Eye (tissue), 1 donor: Measurements from ENCODE around the gene FNDC8.
"Not testable (repeated sequence)": the region's sequence is repeated elsewhere in the genome, so short reads cannot be mapped to it uniquely, and the experiment has no call there.

Source experiments
- DNase-seq: peaks from one replicate; pipeline ENCODE4 v3.0.0-alpha.2; 2015

FNDC8 gene

GRCh38 chr17:35144840-35145239, 23.4 kb downstream of the FNDC8 start:
- no peak for DNase-seq

DNA sequence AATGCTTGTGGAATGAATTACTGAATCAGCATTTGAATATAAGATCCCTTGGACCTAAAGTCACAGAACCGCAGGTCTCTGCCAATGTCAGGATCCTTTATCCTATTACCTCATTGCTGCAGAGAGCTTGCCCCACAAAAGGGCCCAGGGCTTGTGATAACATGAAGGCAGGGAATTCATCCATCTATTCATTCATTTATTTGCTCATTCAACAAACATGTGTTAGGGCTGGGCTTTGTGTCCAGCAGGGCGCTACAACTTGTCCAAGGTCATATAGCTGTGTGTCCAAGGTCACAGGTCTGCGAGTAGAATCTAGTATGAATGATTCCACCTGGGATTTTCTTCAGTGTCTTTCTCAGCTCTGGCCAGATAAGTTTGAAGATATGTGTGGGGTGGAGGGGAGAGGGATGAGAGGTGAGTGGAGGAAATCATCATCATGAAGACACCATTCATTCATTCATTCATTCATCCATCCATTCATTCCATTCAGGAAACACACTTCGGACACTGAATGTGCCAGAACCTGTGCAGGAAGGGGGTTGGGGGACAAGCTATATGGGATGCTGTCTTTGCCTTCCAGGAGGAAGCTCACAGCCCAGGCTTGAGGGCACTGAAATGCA, 24.9 kb downstream of the FNDC8 start:
- DNase-seq: no peak

- DNase-seq: no peak
Measured at GRCh38 chr17:35147375-35147905, 26.0 kb downstream of the FNDC8 start, which contains the start of gene UNC45B. Gene UNC45B (plus strand): TSS chr17:35147817. CDS start chr17:35148264, 447 bp downstream.

- DNase-seq: no peak
Measured at GRCh38 chr17:35148144-35148543, 26.7 kb downstream of the FNDC8 start.

DNA sequence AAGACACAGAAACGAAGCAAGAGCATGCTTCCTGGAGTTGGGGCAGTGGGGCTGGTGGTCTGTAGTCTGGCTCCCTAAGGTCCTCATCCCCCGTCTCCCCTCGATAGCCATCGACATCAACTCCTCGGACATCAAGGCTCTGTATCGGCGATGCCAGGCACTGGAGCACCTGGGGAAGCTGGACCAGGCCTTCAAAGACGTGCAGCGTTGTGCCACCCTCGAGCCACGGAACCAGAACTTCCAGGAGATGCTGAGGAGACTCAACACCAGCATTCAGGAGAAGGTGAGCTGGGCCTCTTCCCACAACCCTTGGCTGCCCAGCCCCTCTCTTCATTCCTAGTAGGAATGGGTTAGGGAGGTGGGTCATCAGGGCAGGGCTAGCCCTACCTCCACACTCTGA, 28.5 kb downstream of the FNDC8 start:
- DNase-seq: no peak

GRCh38 chr17:35151080-35151479, 29.7 kb downstream of the FNDC8 start:
- DNase-seq: not testable (repeated sequence)

GRCh38 chr17:35152421-35153140, 31.2 kb downstream of the FNDC8 start:
- no peak for DNase-seq

DNA sequence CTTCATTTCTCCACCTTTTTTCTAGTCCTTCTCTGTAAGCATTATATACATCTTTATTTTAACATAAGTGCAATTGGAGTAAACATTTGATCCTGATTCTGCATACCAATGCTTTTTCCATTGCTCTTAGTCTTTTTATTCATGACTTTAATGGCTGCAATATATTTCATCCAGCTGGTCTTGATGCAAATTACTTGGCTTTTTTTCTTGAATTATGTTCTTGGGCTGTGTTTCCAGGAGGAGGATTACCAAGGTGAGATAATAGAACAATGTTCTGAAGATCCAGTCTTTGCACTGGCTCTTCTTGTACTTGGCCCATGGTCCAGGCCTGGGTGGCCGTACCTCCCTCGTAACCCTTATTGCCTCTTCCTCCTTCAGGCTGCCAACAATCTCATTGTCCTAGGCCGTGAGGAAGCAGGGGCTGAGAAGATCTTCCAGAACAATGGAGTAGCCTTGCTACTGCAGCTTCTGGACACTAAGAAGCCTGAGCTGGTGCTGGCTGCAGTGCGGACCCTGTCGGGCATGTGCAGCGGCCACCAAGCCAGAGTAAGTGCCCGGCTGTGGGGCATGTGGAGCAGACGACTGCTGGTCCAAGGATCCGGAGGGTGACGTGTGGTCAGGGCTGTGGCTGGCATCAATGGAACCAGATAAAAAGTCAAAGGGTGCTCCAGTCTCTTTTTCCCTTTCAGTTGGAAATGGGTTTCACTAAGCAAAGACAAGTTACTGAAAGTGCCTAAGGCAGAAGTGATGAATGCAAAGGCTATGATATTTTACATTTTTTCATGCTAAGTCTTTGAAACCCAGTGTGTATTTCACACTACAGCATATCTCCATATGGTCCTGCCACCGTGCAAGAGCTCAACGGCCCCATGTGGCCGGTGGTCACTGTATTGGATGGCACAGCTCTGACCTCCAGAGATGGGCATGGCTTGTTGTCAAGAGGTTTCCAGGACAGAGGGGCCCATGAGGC, 33.1 kb downstream of the FNDC8 start:
- no peak for DNase-seq

- no peak for DNase-seq
Measured at GRCh38 chr17:35155246-35155645, 33.8 kb downstream of the FNDC8 start.

DNA sequence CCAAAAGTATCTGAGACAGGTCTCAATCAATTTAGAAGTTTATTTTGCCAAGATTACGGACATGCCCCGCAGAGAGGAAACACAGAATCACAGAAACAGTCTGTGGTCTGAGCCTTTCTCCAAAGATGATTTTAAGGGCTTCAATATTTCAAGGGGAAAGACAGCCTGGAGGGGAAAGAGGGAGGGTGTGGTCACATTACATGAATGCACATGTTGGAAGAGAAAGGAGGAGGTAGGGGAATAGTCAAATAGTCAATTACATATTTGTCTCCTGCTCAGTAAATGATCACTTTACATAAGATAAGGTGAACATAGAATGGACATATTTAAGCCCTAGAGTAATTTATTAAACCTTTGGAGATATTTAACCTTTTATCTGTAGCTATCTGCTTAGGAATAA, 38.5 kb downstream of the FNDC8 start:
- DNase-seq: no peak

GRCh38 chr17:35160354-35161201, 39.2 kb downstream of the FNDC8 start:
- DNase-seq: no peak

GRCh38 chr17:35161281-35161761, 39.9 kb downstream of the FNDC8 start:
- DNase-seq: no peak

GRCh38 chr17:35162755-35163154, 41.3 kb downstream of the FNDC8 start:
- DNase-seq: no peak

- no peak for DNase-seq
Measured at GRCh38 chr17:35163886-35164285, 42.5 kb downstream of the FNDC8 start.

DNA sequence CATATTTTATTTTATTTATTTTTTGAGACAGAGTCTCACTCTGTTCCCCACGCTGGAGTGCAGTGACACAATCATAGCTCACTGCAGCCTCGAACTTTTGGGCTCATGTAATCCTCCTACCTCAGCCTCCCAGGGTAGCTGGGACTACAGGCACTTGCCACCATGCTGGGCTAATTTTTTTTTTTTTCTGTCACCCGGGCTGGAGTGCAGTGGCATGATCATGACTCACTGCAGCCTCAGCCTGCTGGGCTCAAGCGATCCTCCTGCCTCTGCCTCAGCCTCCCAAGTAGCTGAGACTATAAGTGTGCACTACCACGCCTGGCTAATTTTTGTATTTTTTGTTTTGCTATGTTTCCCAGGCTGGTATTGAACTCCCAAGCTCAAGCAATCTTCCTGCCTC, 43.3 kb downstream of the FNDC8 start:
- DNase-seq: no peak

DNA sequence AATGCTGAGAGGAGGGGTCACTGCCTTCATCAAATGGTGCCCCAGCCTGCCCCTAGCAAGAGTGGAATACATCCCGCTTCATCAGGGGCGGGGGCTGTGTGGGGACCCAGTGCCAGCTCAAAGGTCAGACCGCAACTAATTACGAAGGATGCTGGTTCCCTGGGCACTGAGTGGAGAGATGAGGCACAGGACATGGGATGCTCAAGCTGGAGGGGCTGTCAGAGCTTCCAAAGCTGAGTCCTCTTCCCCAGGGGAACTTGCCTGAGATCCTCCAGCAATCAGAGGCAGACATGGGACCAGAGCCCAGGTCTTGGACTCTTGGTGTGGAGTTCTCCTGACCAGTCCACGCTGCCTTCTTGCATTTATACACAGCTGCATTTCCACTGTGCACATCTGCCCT, 45.1 kb downstream of the FNDC8 start:
- no peak for DNase-seq

DNA sequence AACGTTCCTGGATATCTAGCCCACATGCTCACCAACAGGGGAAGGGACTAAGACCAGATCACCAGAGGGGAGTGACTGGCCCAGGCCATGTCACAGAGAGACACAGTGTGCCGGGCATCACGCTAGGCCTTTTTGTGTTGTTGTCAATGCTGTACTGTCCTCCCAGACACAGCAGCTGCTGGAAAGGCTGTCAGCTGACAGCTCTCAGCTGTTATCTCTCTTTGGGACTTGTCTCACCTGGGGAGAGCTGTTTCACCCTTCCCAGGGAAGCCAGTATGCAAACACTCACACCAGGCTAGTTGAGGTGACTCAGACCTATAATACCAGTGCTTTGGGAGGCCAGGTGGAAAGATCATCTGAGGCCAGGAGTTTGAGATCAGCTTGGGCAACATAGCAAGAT, 45.6 kb downstream of the FNDC8 start:
- DNase-seq: no peak

- DNase-seq: no peak
Measured at GRCh38 chr17:35167666-35168065, 46.3 kb downstream of the FNDC8 start.

DNA sequence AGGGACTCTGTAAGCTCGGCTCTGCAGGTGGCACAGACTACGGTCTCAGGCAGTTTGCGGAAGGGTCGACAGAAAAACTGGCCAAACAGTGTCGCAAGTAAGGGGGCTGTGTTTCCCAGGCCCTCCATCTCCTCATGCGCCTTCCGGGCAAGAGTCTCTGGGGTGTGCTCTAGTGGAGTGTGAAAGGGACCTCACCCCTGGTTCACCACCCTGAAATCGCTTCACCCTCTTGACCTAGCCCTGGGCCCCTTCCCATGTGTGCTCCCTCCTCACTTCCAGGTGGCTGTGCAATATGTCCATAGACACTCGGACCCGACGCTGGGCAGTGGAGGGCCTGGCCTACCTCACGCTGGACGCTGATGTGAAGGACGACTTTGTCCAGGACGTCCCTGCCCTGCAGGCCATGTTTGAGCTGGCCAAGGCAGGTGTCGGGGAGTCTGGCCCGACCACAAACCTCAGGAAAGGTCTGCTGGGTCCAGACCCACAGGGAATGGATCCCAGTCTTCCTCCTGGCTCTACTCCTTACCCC, 48.5 kb downstream of the FNDC8 start:
- DNase-seq: no peak

DNA sequence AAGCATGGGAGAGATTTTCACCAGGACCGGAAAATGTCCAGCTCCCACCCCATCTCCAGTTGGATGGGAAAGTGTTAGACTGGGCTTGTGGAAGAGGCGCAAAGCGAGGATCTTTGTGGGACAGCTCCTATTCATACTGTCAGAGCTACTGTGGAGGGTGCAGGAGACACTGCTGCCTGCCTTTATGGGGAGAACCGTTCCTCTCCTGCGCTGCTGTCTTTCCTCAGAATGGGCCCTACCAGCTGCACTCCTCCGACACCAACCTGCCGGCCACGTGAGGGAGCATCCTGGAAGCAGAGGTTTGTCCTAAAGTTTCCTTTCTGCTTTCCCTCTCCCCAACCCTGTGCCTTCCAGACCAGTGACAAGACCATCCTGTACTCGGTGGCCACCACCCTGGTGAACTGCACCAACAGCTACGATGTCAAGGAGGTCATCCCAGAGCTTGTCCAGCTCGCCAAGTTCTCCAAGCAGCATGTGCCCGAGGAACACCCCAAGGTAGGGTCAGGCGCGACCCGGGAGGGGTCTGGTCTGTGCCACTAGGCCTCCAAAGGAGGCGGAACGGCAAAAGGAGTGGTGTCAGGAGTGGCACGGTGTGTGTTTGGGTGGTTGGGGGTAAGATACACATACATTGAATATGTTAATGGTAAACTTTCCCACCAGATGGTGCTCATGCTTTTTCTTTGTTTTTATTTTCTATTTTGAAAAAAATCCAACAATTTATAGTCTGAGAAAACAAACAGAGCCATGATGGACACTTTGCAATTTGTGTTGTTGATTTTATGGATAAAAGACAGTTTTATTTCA, 49.8 kb downstream of the FNDC8 start:
- peak; percentile 21 for DNase-seq

DNA sequence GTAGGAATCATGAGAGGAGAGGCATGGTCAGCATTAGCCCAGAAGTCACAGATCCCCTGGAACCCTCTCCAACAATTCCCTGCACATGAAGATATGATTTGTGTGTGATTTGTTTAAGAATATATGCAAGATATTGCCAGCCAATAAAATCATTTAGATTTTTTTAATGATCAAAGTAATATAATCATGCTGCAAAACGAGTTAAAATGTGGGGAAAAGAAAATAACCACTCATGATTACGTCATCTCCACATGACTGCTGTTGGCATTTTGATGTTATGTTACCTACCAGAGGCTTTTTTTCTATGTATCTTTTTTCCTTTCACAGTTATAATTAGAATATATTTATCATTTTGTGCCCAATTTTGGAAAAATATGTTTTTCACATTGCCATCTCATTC, 50.4 kb downstream of the FNDC8 start:
- DNase-seq: no peak
